ENCODE data around the gene PLEKHH1.

The PLEKHH1 gene

GRCh38 chr14:67532998-67533753, at the start of gene PLEKHH1:
TSS of gene PLEKHH1 (plus strand) at chr14:67533290. CDS start at chr14:67541868, 8,578 bp downstream.
- peak; percentile 75 for DNase-seq

DNA sequence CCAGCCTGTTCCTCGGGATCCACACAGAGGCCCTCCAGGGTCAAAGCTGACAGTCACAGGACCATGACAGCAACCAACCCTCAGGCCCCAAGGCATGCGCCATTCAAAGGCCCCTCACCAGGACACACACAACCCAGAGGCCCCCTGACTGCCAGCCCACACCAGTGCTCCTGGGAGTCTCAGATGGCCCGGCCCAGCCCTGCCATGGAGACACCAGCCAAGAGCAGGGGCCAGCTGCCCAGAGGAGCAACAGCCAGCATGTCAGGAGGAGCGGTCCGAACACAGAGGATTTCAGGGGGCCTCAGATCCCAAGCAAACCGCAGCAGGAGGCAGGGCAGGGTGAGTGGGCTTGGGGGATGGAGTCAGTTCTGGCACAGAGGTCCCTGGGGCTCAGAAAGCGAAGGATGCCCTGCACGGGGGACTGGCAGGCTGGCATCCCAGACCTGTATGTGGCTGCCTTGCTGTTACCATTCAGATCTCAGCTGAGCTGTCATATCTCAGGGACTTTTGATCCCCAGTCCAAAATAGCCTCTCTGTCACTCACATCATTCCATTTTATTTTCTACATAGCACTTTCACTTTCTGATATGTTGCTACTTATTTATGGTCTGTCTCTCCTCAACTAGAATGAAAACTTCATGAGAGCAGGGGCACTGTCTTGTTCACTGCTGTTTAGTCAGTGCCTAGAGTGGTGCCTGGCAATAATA, 49.4 kb upstream of the PLEKHH1 start:
- DNase-seq, result no peak

DNA sequence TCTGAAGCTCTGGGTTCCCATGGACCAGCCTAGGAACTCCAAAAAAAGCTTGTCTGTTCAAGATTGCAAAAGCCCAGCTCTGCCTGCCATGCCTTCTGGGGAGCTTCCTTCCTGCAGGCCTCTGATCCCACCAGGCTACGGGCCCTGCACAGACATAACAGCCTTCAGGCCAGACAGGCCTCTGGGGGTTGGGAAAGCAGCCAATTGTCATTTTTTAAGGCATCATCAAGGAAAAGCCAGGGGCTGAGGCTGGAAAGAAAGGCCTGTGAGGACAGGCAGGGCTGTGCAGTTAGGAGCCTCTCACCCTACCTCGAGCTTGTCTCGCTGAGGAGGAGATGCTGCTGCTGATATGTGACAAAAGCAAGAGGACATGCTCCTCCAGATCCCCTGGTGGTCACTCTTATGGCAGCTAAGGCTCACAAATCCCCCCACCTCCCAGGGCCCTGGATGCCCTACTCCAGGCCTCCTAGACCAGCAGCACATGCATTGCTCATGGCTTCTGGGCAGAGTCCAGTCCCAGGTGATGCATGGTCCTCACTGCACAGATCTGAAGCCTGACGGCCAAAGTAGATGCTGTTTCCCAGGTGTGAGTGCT, 47.5 kb upstream of the PLEKHH1 start:
- DNase-seq, result no peak

DNA sequence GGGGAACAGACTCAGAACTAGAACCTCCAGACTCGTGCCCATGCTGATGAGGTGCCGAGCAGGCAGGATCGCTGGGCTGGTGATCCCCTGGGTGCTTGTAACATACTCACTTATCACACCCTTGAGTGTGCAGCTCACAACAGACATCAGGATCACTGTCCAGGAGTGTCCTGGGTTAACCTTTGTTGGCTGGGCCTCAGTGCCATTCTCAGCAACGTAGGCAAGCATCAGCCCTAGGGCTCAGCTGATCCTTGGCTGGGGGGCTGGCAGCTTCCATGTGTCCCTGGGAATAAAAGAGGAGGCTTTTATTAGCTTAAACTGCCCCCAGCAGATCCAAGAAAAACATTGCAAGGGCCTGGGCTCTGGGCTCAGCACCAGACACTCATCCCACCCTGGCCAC, 46.2 kb upstream of the PLEKHH1 start:
- DNase-seq, result no peak

DNA sequence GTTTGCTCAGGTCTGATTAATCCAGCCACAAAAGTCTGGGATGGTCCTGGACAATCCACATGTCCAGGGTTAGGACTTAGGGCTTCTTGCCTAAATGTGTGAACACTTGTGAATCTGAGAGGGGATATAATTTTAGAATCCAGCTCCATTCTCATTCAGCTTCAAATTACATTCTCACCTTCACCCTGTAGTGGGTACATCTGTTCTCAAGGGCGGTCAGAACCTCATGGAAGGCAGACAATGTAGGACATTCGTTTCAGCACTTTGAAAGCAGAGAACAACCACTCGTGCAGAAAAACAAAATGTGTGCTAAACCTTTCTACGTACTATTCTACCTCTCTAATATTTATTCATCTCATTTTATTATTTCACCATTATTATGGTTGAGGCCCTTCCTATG, 45.8 kb upstream of the PLEKHH1 start:
- DNase-seq, result no peak

DNA sequence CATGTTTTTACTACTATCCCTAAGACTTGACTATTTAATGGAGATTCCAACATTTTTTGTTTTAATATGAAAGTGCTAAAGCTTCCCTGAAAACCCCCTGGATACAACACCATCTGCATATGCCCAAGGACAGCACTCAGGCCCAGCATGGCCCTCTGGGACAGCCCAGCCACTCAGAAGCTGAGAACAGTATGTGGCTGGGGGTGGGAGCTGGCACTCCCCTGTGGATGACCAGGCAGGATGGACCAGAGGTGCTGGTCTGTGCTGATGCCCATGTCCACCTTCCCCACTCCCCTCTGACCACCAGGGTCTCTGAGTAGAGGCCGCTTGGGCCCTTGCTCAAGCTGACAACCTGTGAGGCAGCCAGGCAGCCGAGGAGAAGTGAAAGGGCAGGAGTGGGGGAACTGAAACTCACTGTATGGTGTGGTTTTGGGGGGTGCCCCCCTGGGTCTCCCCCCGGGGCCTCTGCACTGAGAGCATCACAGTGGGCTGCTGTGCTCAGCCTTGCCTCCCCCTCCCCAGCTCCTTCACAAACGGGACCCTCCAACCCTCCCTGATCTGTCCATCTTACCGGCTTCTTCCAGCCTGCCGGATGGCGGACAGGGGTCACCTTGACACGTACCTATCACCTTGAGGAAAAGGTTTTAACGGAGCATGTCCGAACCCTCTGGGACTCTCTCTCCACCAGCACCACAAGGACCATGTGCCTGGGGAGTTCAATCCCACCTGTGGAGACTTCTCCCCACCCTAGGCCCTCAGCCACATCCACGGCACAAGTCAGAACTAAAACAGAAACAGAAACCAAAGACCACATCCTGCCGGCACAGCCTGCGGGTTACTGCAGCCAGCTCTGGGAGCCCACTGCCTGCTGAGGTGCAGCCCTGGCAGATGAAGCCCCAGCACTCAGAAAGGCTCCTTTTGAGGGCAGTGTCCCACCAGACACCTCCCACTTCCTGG, 44.9 kb upstream of the PLEKHH1 start, which contains the start of gene TMEM229B:
Gene TMEM229B, minus strand, starts transcription at position 785 of the 957 bp plus-strand sequence. CDS start 14,798 bp downstream, outside the sequence.
- DNase-seq, result no peak

- no peak for DNase-seq
Observed at GRCh38 chr14:67490196-67490595, 42.9 kb upstream of the PLEKHH1 start.

- no peak for DNase-seq
Observed at GRCh38 chr14:67491285-67491684, 41.8 kb upstream of the PLEKHH1 start.

- DNase-seq, result peak; percentile 74
Observed at GRCh38 chr14:67491741-67492507, 41.2 kb upstream of the PLEKHH1 start.

GRCh38 chr14:67492538-67492937, 40.6 kb upstream of the PLEKHH1 start:
- no peak for DNase-seq

DNA sequence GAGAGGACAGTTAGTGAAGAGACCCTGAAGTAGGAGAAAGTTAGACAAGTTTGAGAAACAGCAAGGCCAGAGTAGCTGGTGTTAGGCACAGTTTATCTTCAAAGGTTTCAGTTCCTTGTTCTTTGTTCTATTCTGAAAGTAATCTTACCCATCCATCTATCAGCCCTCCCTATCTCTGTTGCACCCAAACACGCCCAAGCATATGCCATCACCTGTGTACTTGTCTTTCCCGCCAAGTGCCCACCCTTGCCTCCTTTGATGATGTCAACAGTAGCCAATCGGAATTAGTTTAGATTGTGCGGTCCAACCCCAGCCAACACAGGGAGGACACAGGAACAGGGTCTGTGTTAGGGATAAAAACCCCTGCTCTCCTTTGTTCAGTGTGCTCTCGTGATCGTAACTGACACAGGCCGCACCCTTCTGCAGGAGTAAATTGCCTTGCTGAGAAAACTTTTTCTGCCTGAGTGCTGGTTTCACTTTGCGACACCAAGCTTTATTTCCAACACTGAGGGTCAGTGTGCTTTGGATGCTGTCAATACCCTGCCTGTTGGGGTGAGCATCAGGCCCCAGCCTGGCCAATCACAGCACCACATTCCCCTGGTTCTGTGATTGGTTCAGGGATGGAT, 39.9 kb upstream of the PLEKHH1 start:
- DNase-seq, result no peak

DNA sequence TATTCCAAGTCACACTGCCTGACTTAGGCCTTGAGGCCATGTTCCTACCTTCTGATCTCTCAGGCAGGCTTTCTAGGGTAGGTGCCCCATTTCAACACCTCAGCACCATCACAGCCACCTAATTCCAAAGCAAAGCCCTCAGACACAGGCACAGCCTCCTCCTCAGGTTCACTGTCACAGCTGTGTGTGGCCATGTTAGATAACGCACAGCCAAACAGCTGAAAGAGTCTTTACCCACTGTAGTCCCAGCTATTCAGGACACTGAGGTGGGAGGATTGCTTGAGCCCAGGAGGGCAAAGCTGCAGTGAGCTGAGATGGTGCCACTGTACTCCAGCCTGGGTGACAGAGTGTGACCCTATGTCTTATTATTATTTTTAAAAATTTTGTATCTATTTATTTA, 37.3 kb upstream of the PLEKHH1 start:
- no peak for DNase-seq

- DNase-seq, result no peak
Observed at GRCh38 chr14:67497216-67497615, 35.9 kb upstream of the PLEKHH1 start.

DNA sequence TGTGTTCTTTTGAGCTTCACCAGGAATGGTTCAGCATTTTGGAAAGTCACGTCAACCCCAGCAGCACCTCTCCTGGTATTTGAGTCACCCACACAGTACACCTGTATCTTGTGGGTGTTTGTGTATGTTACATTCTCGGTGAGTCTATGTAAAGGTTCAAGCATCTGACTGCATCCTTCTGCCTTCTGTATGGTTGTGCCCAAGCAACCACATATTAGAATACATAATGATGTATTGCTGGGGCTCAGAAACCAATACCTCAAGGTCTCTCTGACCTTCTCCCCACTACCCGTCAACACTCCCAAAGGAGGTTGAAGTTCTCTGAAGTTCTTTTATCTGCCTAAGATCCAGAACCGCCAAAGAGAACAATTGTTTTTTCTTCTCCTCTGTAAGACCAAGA, 35.4 kb upstream of the PLEKHH1 start:
- no peak for DNase-seq

- DNase-seq, result no peak
Observed at GRCh38 chr14:67500981-67501380, 32.1 kb upstream of the PLEKHH1 start.

- no peak for DNase-seq
Observed at GRCh38 chr14:67501670-67502069, 31.4 kb upstream of the PLEKHH1 start.

GRCh38 chr14:67502867-67503266, 30.2 kb upstream of the PLEKHH1 start:
- no peak for DNase-seq

DNA sequence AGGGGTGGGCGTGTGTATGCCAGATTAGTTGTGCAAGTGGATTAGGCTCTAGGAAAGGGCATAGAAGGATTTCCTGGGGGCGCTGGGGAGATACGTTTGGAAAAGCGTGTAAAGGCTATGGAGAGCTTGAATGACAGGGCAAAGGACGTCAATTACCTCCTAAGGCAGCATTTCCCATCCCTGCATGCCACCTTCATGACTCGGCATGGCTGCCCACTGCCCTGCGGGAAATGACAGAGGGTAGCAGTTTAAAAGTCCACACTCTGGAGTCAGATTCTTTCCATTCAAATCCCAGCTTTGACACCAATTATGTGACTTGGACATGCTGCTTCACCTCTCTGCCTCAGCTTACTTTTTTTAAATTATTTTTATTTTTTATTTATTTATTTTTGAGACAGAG, 29.8 kb upstream of the PLEKHH1 start:
- no peak for DNase-seq

DNA sequence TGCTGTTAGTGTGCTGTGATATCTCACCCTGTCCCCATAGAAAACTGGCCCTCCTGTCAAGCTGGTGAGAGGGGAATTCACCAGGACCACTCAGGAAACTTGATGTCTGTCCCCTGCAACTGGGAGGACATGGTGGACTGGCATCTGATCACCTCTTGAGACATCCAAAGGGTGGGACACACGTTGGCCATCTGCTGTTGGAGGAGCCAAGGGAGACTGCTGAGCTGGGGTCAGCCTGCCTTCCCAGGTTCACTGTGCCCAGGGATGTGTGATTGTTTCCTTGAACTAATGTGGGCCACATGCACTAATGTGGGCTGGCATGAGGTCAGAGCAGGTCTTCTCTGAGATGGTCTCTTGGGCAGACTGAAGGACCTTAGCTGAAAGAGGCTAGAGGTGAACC, 27.8 kb upstream of the PLEKHH1 start:
- DNase-seq, result no peak

DNA sequence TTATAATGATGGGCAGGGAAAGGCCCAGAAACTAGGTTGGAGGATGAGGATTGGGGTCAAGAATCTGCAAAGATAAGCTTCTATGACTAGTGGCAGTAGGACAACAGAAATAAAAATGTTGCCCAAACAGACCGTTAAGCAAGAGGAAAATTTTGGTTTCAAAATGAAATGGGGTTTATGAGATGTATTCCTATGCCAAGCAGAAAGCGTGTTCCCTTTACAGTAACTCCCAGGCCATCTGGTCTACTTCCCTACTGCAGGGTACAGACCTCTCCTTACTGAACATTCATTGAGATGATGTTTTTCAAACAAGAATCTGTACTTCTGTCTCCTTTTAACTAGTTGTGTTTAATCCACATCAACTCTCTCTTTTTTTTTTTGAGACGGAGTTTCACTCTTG, 24.1 kb upstream of the PLEKHH1 start:
- DNase-seq, result no peak

DNA sequence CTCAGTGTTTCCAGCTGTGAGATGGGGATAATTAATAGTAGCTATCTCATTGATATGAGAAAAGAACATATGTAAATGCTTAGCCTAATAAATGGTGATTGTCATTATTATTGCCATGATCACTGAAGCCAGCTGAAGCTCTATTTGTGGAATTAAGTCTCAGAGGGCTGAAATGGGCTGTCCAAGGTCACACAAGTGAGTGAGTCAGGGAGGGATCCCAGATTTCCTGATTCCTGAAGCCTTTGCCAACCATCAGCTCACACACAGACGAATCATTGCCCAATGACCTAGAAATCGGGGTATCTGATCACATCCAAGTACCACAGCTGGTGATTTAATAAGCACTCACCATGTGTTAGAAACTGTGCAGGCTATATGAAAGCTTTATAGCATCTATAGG, 23.0 kb upstream of the PLEKHH1 start:
- DNase-seq, result no peak

- DNase-seq, result no peak
Observed at GRCh38 chr14:67510836-67511235, 22.3 kb upstream of the PLEKHH1 start.
